HG03460 (cell line): Measurements from ENCODE around the gene CHIA.

ENCODE experiments used
- ATAC-seq: cut with Tn5 transposase; IDR thresholded peaks from one replicate; pipeline ENCODE4 v1.9.1; 2021; ENCODE audit not compliant: unreplicated experiment

Gene CHIA

DNA sequence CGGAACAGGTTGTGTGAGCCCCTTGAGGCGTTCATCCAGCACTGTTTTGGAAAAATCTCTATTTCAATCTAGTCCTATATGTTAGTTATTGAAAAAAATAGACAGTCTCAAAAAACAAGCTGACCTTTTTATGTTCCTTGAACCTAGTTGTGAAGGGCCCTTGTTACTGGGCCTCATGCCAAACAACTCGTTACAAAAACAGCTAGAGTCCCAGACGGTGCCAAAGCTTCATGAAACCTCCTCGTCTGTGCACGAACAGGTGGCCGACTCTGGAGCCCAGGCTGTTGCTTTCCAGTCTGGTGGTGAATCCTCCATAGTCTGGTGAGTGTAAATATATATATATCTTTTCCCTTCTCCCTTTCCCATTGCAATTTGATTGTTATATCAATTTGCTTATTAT lies at the start of gene CHIA:
TSS of gene CHIA (plus strand) at position 222 of the 400 bp plus-strand sequence. CDS start 19,617 bp downstream, outside the sequence.
- no peak for ATAC-seq

DNA sequence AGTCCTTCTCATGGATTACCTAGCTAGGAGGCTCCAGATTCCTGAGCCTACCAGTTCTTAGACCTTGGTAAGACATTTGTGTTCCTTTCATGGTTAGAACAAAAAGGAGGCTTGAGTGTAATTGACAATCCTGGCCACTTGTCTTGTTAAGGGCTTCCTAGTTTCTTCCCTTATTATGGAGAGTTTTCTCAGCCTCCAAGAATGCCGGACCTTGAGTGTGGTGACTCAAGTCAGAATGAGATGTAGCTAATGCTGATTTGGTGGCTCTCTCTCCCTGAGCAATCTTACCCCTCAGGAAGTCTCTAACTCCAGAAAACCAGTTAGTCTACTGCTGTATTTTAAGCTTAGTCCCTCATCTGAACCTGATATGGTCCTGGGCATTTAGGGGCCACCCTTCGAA lies 48.9 kb upstream of the CHIA start:
- no peak for ATAC-seq

DNA sequence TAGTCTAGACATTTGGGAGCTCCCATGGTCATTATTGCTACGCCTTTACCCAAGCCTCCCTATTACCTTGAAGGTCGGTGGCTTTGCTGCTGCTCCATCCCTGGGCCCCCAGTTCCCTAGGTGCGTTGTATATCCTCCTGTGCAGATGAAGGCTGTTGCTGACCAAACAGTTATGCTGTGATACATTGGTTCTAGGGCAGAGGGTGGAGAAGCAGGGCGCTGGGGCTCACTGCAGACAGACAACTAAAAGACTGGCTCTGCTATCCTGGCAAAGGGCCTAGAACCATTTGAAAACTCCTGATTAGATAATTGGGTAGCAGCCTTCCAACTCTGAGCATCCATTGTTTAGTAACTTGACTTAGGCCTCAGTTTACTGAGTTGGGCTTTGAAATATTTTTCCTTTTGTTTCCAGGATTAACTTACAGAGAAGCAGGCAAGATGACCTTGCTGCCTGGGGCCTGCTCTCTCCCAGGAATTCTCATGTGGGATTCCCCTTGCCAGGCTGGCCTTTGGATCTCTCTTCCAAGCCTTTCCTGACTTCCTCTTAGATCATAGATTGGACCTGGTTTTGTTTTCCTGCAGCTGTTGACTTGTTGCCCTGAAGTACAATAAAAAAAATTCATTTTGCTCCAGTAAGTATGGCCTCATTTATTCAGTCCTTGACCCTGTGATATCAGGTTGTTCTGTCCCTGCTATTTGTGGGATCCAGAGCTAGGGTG lies 47.7 kb upstream of the CHIA start:
- ATAC-seq: no peak

GRCh38 chr1:111247125-111247838 lies 43.4 kb upstream of the CHIA start:
- no peak for ATAC-seq

GRCh38 chr1:111249960-111250359 lies 40.7 kb upstream of the CHIA start:
- no peak for ATAC-seq

DNA sequence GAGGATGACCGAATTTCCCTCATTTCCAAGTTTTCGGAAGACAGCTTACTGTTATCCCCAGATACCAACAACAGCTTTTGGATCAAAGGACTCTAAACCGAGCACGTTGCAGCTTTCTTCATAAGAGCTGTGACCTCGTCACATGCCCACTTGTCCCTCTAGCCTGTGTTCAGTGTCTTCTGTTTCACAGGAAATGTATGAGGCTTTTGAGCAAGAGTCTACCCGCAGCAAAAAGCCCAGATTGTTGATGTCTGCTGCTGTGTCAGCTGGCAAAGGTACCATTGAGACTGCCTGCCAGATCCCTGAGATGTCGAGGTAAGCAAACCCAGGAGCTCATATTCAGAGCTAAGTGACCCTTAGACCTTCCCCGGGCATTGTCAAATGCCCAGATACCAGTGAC lies 39.1 kb upstream of the CHIA start:
- ATAC-seq: no peak

GRCh38 chr1:111252786-111253185 lies 37.9 kb upstream of the CHIA start:
- ATAC-seq: no peak

DNA sequence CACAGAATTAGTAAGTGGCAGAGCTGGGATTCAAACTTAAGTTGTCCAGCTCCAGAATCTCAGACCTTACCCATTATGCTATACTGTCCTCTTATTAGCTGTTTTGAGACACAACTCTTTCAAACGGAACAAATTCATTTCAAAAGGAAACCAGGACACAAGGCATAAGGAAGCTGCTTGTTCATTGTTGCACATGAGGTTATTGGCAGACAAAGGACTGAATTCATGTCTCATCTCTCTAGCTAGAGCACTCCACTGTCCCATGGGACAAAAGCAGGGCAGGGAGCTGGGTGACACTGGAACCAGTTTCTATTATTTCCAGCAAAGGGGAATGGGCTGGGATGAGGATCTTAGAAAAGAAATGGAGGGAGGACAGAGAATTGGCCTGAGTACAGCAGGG lies 36.8 kb upstream of the CHIA start:
- ATAC-seq: no peak

- ATAC-seq: no peak
Measured at GRCh38 chr1:111256988-111257658, 33.5 kb upstream of the CHIA start.

- ATAC-seq: no peak
Measured at GRCh38 chr1:111267801-111268508, 22.7 kb upstream of the CHIA start.

- no peak for ATAC-seq
Measured at GRCh38 chr1:111269825-111270406, 20.7 kb upstream of the CHIA start.

GRCh38 chr1:111270771-111271463 lies 19.7 kb upstream of the CHIA start:
- ATAC-seq: no peak

- no peak for ATAC-seq
Measured at GRCh38 chr1:111271464-111271801, 19.2 kb upstream of the CHIA start.

GRCh38 chr1:111272081-111272480 lies 18.6 kb upstream of the CHIA start:
- ATAC-seq: no peak

GRCh38 chr1:111274653-111275052 lies 16.0 kb upstream of the CHIA start:
- ATAC-seq: no peak

GRCh38 chr1:111275079-111275478 lies 15.6 kb upstream of the CHIA start:
- no peak for ATAC-seq

DNA sequence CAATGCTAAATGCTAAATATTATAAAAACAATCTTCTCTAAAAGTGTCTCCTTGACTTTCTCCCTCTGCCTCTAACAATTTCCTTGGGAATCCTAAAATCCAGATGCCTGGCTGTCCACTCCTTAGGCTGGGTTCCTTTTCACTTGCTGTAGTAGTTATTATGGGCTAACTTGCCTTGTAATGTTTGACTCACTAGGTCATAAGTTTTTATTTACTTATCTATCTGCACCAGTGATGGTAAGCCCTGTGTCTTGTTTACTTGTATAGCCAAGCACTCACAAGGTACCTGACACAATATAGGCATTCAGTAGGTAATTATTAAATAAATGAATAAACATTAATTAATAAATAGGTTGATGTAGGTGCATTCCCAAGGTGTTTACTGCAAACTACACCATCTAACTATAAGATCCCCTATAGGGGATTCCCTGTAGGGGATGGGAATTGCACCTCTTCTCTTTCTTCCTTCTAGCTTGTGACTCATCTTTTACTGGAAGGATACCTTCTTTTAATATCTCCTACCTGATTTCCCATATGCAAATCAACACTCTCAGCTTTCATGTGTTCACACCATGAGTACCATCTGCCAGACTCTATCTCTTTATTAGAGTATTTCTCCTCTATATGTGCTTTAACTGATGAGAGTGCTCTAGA lies 14.7 kb upstream of the CHIA start:
- ATAC-seq: no peak

GRCh38 chr1:111279144-111279543 lies 11.5 kb upstream of the CHIA start:
- no peak for ATAC-seq

GRCh38 chr1:111280267-111280666 lies 10.4 kb upstream of the CHIA start:
- ATAC-seq: no peak

DNA sequence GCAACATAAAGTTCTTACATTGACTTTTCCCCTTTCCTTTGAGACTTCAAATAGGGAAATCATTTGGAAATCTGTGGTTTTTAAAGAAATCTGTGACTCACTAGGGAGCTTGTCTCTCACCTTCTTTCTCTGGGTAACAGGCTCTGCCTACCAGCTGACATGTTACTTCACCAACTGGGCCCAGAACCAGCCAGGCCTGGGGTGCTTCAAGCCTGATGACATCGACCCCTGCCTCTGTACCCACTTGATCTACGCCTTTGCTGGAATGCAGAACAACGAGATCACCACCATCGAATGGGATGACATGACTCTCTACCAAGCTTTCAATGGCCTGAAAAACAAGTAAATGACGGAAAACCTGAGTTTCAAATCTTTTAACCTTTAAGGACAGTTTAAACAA lies 9.2 kb upstream of the CHIA start:
- ATAC-seq: no peak
